HG02759 (cell line): ENCODE data around the gene TUBGCP5.

Experiments used
- ATAC-seq: cut with Tn5 transposase; IDR thresholded peaks from one replicate; pipeline ENCODE4 v1.9.1; 2021; ENCODE audit warnings: mild to moderate bottlenecking, moderate library complexity; ENCODE audit not compliant: unreplicated experiment

The TUBGCP5 gene

DNA sequence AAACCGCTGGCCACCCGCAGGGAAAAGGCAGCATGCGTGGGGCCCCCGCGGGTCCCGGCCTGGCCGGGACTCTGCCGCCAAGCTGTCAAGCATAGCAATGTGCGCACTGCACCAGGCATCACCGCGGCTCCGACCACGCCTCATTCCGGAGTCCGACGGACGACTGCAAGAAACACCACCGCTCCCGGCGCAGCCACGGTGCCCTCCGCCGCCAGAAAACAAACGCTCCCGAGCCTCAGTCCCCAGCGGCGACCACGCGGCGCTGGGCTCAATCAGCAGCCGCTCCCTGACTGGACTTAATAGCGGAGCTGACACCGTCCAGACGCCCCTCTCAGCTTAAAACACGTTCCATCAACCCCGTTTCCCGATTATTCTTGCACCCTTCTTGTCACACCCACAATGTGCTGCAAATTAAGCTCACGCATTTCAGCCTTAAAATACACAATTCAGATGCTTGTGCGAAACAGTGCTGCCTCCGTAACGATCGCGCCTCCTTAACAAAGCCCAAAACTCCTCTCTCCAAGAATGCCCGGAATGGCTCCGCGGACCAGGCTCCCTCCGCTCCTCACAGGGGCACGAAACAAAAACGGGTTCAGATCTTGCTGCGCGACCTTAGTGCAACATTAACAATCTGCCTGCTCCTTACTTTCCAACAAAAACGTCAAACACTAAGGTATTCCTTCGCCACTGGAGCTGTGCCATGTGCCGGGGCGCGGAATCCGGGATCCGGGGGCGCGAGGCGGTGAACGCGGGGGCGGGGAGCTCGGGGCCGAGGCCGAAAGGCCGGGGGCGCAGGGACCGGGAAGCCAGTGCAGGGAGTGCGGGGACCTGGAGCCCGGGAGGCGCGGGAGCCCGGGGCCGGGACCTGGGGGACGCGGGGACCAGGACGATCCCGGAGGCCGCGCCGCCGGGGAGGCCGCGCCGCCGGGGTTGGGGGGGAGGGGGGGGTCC is 59.9 kb downstream of the TUBGCP5 start:
- ATAC-seq = peak; percentile 59

DNA sequence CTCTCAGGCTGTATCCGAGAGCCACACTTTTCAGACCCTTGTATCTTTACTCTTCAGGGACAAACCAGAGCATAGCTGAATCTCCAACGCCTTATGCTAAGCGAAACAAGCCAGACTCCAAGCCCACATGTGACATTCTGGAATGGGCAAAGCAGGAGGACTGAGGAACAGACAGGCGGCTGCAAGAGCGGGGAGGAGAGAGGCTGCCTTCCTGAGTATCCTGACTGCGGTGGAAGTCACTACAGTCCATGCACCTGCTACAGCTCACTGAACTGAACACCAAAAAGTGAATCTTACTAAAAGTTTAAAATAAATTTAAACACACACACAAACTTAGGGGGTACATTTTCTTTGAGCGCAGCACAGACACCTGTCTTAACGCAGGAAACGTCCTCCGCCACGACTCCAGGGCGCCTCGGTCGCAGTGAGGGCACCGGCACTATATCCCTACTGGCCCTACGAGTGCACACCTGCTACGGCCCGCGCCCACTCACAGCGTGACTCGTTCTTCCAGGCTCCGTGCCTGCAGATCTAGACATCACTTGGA is 60.6 kb downstream of the TUBGCP5 start:
- ATAC-seq = peak; percentile 32

DNA sequence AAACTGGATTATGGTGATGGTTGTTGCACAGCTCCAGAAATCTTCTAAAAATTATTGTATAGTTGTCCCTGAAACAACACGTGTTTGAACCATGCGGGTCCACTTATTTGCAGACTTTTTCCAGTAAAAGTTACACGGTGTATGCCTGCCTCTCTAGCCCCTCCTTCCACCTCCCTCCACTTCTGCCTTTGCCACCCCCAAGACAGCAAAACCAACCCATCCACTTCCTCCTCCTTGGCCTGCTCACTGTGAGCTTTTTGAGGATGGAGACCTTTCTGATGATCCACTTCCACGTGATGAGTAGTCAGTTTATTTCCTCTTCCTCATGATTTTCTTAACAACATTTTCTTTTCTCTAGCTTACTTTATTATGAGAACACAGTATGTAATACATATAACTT is 64.6 kb downstream of the TUBGCP5 start:
- ATAC-seq = no peak

DNA sequence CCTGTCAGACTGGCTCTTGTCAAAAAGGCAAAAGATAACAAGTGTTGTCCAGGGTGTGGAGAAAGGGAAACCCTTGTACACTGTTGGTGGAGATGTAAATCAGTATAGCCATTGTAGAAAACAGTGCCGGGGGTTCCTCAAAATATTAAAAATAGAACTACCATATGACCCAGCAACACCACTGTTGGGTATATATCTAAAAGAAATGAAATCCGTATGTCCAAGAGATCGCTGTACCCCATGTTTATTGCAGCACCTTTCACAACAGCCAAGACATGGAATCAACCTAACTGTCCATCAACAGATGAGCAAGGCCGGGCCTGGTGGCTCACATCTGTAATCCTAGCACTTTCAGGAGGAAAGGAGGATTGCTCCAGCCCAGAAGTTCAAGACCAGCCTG is 65.4 kb downstream of the TUBGCP5 start:
- no peak for ATAC-seq

DNA sequence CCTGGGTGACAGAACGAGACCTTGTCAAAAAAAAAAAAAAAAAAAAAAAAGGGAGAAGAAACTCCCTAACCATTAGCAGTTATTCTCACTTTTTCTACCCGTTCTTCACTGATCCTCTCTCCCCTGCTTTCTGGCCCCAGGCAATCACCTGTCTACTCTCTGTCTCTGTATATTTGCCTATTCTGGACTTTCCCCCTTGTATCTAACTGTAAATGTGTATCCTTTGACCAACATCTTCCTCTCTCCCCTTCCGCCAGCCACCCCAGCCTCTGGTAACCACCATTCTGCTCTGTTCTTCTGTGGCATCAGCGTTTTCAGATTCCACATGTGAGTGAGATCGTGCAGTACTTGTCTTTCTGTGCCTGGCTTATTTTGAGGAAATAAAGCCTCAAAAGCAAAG is 66.1 kb downstream of the TUBGCP5 start:
- peak; percentile 45 for ATAC-seq

DNA sequence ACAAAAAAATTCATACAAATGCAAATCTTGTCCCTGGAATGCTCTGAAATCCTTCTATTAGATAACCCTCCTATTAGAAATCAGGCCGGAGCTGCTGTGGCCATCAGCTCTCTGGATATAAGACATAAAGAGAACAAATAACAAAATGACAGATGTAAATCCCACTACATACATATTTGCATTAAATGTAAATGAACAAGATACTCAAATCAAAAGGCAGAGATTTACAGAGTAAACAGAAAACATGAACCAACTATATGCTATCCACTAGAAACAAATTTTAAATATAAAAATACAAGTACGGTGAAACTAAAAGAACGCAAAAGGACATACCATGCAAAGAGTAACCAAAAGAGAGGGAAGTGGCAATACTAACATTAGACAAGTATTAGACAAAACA is 69.9 kb downstream of the TUBGCP5 start:
- no peak for ATAC-seq

DNA sequence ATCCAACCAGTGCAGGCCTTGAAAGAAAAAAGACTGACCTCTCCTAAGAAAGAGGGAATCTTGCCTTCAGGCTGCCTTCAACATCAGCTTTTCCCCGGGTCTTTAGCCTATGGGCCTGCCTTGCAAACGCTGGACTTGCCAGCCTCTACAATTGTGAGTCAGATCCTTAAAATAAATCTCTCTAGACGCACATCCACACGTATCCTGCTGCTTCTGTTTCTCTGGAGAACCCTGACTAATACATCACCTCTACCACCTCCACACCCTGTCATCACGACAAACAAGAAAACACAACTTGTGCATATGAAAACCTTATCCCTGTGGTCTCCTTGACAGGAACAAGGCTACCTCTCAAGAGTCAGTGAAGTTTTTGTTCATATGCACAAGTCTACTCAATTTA is 71.0 kb downstream of the TUBGCP5 start:
- no peak for ATAC-seq

DNA sequence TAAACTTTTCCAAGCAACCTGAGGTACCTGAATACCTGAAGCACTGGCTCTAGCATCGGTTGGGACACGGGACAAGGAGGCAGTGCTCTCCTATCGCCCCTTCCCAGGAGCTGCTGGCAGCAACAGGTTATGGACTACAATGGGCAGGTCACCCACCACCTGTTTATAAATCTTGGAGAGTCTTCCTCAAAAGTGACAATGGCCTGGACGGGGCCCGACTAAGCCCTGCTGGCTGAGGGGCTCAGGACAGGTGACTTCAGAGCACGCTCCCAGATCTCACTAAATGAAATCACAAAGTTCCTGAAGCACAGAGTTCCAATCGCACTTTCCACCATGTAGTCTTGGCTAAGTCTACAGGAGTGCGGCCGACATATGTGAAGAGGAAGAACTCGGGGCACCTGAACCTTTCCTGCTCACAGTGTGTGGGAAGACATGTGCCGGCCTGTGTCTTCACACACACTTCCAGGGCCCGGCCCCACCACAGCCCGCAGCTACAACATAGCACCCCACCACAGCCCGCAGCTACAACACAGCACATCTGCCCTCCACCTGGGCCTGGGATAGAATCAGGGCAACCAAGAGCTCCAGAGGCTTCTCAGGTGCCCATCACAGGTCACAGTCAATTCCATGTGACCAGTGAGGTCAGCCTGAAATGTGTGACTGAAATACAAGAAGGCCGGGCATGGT is 72.1 kb downstream of the TUBGCP5 start:
- ATAC-seq = no peak

DNA sequence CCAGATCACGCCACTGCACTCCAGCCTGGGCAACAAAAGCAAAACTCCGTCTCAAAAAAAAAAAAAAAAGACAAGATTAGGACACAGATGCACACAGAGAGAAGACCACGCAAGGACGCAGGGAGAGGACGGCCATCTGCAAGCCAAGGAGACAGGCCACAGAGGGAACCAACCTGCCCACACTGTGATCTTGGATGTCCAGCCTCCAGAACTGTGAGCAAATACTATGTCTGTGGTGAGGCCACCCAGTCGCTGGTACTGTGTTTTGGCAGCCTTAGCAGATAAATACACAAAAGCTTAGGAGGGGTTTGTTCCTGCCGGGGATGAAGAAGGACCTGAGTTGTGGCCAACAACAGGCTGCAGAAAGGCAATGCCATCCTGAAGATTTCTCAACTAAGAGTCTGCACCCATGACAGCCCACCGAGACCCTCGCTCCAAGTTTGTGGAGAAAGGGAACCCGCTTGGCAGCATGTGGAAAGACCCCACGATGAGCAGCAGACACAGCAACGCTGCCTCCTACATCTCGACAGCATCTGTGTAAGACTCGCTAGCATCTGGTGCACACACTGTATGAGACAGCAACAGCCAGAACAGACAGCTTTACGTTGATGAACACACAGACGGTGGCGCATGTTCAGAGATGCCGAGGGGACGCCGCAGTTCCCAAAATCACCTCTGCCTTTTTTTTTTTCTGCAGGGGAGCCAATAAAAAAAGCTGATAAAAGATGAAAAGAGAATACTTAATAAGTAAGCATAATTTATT is 72.9 kb downstream of the TUBGCP5 start:
- no peak for ATAC-seq

DNA sequence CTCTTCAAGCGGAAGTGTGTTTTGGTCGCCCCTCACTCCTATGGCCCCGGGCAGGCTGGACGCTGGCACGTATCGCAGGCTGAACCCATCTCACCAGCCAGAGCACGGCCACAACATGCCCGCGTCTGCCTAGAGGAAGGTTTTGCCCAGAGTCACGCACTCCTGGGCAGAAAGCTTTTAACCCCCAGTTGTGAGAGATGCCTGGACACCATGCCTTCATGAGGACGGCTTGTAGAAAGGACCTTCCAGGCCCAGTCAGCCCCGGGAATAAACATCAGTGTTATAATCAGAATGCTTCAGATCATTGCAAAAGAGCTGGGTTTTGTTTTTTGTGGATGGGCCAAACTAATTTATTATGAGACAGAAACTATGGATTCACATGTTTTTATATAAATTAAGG is 75.7 kb downstream of the TUBGCP5 start:
- ATAC-seq = no peak

DNA sequence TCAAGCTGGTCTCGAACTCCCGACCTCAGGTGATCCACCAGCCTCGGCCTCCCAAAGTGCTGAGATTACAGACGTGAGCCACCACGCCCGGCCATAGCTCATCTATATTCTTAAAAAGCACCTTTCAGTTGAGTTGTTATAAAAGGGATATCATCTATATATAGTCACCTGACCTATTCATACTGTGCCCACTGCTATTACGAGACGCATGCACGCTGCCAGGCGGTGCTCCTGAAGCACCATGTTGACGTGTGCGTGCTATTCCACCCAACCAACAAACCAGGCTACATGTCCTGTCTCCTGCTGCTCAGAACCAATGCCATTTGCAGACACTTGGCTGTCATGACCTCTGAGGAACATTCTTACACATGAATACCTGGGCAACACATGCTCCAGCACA is 76.8 kb downstream of the TUBGCP5 start:
- no peak for ATAC-seq

DNA sequence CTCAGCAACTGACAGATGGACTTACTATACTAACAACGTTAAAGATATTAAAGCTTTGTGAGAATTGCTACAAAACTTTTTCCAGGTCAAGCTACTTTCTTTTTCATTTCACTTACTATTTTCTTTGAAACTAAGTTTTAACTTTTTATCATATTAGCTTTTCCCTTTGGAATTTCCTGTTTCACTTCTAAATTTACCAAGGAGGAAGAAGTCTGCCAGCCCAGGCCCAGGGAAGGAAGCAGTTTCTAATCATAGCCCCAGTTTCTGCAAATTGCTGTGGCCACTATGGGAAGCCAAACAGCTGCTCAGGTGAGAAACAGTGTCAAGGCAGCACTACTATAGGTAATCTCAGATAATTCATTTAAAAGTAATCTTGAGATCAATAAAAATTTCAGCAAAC is 77.6 kb downstream of the TUBGCP5 start:
- no peak for ATAC-seq

DNA sequence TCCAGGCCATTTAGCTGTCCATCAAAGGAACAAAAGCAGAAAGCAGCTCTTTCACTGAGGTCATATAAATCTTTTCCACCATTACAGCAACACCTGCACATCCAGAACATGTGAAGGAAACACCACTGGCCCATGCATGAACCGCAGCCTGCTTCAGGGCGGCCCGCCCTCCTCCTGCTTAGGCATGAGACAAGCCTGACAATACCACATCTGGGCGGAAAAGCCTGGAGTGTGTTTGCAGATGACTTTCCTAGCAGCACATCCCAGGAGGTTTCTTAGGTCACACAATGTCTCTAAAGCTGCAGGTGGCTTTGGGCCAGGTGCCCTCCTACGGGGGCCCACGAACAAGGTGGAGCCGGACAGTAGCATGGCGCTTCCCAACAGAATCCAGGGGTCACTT is 78.8 kb downstream of the TUBGCP5 start:
- ATAC-seq = no peak

DNA sequence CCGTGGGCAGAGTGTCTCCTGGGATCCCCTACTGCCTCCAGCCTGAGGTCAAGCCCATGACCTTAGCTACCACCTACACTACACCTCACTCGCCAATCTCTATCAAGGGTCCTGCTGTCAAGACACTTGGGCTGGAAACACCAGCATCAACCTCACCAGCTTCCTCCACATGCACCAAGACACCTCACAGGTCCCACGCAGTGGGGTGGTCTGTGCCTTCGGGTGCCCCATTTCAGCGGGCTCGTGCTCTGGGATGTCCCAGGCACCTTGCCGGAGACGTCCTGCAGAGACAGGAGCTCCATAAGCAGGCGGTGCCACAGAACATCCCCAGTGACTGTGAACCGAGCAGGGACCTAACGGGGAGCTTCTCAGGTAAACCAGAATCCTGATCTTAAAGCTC is 79.2 kb downstream of the TUBGCP5 start:
- no peak for ATAC-seq

DNA sequence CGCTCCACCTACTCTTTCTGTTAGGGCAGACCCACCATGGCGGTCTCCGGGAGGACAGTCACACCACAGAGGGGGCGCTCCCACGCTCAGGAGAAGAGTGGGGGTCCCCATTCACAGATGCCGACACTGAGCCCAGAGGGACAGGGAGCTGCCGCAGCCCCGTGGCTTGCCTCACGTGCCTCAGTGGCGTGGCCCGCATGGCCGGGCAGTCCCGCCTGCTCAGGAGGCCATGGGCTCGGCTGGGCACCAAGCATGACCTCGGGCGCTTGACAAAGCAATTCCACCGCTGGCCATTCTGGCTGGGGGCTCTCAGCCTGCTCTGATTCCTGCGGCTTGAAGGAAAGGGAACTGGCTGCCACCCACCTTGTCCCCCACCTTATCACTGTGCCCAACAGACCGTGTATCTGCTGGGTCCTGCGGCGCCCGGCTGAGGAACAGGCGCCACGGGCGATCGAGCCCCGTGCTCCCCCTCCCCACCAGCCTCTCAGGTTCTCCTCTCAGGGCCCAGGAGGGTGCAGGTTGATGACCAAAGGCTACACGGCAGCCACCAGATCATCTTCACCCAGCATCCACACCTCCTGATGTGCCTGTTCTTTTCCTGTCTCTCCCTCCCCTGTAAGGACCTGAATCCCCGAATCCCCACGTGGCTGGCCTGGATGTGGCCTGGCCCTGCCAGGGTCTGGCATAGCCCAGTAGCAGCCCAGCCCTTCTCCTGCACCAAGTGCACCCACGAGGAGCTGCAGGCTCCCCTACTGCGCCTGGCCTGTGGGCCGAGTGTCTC is 79.9 kb downstream of the TUBGCP5 start:
- ATAC-seq = no peak

DNA sequence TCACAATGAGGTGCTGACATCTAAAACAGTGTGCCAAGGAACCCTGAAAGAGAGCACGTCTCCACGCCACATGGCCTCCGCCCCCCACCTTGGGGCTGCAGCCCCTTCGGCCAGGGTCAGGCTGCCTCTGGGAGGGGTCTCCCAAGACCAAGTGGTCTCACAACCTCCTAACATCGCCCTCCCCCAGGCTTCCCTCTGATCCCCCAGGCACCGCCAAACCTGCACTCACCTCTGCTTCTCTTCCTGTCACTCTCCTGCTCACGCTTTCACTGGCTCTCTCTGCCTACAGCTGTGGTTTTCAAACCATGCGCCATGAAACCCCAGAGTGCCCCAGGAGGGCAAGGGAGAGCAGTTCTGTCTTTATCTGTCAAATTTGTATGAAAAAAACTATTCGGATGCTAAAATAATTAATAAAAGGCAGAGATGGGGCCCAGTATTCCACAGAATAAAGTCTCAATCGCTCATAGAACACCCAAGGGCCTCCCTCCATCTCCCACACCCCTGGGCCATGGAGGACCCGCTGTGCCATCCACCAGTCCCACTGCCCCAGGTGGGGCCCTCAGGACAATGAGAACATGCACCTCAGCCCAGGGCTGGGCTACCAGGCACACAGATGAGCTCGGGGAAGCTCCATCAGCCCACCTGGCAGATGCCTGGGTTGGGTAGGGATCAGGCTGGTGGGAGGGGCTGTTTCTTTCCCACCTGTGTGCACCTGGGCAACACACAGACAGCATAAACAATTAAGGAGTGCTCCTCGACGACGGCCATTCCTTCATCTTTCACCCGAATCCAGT is 80.7 kb downstream of the TUBGCP5 start:
- no peak for ATAC-seq

DNA sequence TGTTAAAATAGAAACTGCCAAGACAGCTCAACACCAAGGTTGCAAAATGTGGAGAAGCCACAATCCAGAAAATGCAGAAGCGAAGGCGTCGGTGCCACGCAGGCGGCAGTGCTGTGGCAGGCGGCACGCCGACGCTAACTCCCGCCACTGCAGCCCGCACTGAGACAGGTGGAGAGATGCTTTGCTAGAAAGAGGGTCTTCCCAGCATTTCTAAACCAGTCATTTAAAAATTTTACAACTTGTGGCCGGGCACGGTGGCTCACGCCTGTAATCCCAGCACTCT is 82.5 kb downstream of the TUBGCP5 start:
- no peak for ATAC-seq

DNA sequence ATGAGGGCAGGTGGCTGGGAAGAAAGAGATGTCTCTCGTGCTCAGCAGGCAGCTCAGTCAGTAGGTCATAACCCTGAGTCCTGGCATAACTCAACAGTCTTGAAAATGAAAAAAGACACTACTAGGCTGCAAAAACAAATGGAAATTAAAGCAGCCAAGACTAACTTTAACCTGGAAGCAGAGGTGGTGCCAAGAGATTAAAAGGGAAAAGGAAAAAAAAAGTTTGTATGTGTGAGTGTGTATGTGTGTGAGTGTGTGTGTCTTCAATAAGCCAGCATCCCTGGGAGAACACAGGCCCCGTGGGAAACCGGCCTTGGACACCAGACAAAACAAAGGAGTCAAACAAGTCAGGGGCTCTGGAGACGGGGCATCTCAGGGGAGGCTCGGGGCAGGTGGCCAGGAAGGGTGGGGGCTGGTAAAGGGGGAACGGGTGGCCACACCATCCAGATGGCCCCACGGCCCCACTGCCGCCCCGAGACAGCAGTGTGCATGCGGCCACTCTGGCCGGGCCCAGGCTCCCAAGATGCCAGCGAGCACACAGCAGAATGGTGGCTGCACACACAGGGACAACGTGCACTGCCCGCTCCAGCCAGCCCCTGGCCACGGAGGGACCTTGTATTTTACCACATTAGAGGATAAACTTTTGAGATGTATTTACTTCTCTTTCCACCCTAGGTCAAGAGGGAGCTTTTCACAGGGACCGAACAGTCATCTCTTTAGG is 83.0 kb downstream of the TUBGCP5 start:
- ATAC-seq = no peak

DNA sequence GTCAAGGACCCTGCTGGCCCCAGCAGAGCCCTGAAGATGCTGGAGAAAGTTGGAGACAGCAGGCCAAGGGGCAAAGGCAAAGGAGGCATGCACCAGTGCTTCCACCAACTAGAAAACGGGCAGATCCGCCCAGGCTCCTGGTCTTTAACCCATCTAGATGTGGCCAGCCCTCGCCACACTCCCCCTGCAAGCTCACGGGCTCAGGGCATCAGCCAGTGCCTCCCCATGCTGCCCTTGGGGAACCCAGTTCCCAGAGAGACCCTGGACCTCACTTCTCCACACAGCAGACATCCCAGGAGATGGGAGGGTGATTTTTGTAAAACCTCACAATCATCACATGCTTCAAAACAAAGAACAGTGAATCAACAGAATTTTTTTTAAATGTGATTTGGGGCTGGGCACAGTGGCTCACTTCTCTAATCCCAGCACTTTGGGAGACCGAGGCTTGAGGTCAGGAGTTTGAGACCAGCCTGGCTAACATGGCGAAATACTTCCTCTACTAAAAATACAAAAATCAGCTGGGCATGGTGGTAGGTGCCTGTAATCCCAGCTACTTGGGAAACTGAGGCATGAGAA is 83.7 kb downstream of the TUBGCP5 start:
- ATAC-seq = no peak
